ENCODE data around the gene EMX2.

EMX2 gene

GRCh38 chr10:117511601-117512390 lies 30.8 kb upstream of the EMX2 start:
- Histone ChIP-seq H3K27me3 (ENCODE audit: low read depth) (no peaks in the 10 kb centered on the region), H3K9me3 (no peaks in the 10 kb centered on the region), H3K36me3 (replicated peaks) (no peaks in the 10 kb centered on the region), H3K4me3 (no peak overlapping the region), H3K4me1 (no peaks in the 10 kb centered on the region)
- DNase-seq (ENCODE audit: low spot score in 2 of 2), result no peak
- in situ Hi-C loops (cut with MboI; ENCODE audit: low sequenced_read_pairs), result no loop called here

- Histone ChIP-seq H3K36me3 (replicated peaks) (no peaks in the 10 kb centered on the region), H3K9me3 (no peaks in the 10 kb centered on the region), H3K27me3 (ENCODE audit: low read depth) (no peaks in the 10 kb centered on the region), H3K4me3 (no peak overlapping the region), H3K4me1 (no peaks in the 10 kb centered on the region)
- in situ Hi-C loops (cut with MboI; ENCODE audit: low sequenced_read_pairs), result no loop called here
- no peak for DNase-seq (ENCODE audit: low spot score in 2 of 2)
Measured at GRCh38 chr10:117514971-117515370, 27.6 kb upstream of the EMX2 start.

GRCh38 chr10:117516681-117517080 lies 25.9 kb upstream of the EMX2 start:
- no peaks in the 10 kb centered on the region for H3K4me1 ChIP-seq
- H3K9me3 ChIP-seq, result no peaks in the 10 kb centered on the region
- no peak for DNase-seq (ENCODE audit: low spot score in 2 of 2)
- H3K27me3 ChIP-seq (ENCODE audit: low read depth), result 0 out of 2 replicates have a peak, but pooled peaks cover 2% of the 10 kb centered on the region
- in situ Hi-C loops (cut with MboI; ENCODE audit: low sequenced_read_pairs), result no loop called here
- H3K36me3 ChIP-seq (replicated peaks), result no peaks in the 10 kb centered on the region
- H3K4me3 ChIP-seq, result no peak overlapping the region

- H3K4me3 ChIP-seq, result no peak overlapping the region
- H3K9me3 ChIP-seq, result no peaks in the 10 kb centered on the region
- no peak for DNase-seq (ENCODE audit: low spot score in 2 of 2)
- in situ Hi-C loops (cut with MboI; ENCODE audit: low sequenced_read_pairs), result no loop called here
- H3K27me3 ChIP-seq (ENCODE audit: low read depth), result 0 out of 2 replicates have a peak, but pooled peaks cover 2% of the 10 kb centered on the region
- no peaks in the 10 kb centered on the region for H3K4me1 ChIP-seq
- H3K36me3 ChIP-seq (replicated peaks), result no peaks in the 10 kb centered on the region
Measured at GRCh38 chr10:117518246-117518645, 24.3 kb upstream of the EMX2 start.

- no peak for DNase-seq (ENCODE audit: low spot score in 2 of 2)
- 0 out of 2 replicates have a peak, but pooled peaks cover 2% of the 10 kb centered on the region for H3K27me3 ChIP-seq (ENCODE audit: low read depth)
- H3K4me3 ChIP-seq, result no peak overlapping the region
- no peaks in the 10 kb centered on the region for H3K36me3 ChIP-seq (replicated peaks)
- H3K9me3 ChIP-seq, result no peaks in the 10 kb centered on the region
- H3K4me1 ChIP-seq, result no peaks in the 10 kb centered on the region
- in situ Hi-C loops (cut with MboI; ENCODE audit: low sequenced_read_pairs), result no loop called here
Measured at GRCh38 chr10:117519286-117519685, 23.3 kb upstream of the EMX2 start.

- in situ Hi-C loops (cut with MboI; ENCODE audit: low sequenced_read_pairs), result no loop called here
- no peaks in the 10 kb centered on the region for H3K9me3 ChIP-seq
- 0 out of 2 replicates have a peak, but pooled peaks cover 2% of the 10 kb centered on the region for H3K27me3 ChIP-seq (ENCODE audit: low read depth)
- H3K4me3 ChIP-seq, result no peak overlapping the region
- no peaks in the 10 kb centered on the region for H3K4me1 ChIP-seq
- no peak for DNase-seq (ENCODE audit: low spot score in 2 of 2)
- H3K36me3 ChIP-seq (replicated peaks), result no peaks in the 10 kb centered on the region
Measured at GRCh38 chr10:117519879-117520278, 22.7 kb upstream of the EMX2 start.

GRCh38 chr10:117530791-117531190 lies 11.8 kb upstream of the EMX2 start:
- Histone ChIP-seq H3K9me3 (no peaks in the 10 kb centered on the region), H3K36me3 (replicated peaks) (no peaks in the 10 kb centered on the region), H3K4me1 (no peaks in the 10 kb centered on the region), H3K27me3 (ENCODE audit: low read depth) (peaks cover 42% of the 10 kb centered on the region), H3K4me3 (no peak overlapping the region)
- in situ Hi-C loops (cut with MboI; ENCODE audit: low sequenced_read_pairs), result no loop called here
- DNase-seq (ENCODE audit: low spot score in 2 of 2), result no peak

GRCh38 chr10:117531371-117532002 lies 11.1 kb upstream of the EMX2 start:
- Histone ChIP-seq H3K9me3 (no peaks in the 10 kb centered on the region), H3K36me3 (replicated peaks) (no peaks in the 10 kb centered on the region), H3K27me3 (ENCODE audit: low read depth) (peaks cover 42% of the 10 kb centered on the region), H3K4me3 (no peak overlapping the region), H3K4me1 (no peaks in the 10 kb centered on the region)
- DNase-seq (ENCODE audit: low spot score in 2 of 2), result no peak
- in situ Hi-C loops (cut with MboI; ENCODE audit: low sequenced_read_pairs), result no loop called here

GRCh38 chr10:117532003-117532385 lies 10.6 kb upstream of the EMX2 start:
- in situ Hi-C loops (cut with MboI; ENCODE audit: low sequenced_read_pairs), result no loop called here
- Histone ChIP-seq H3K4me3 (no peak overlapping the region), H3K36me3 (replicated peaks) (no peaks in the 10 kb centered on the region), H3K4me1 (no peaks in the 10 kb centered on the region), H3K27me3 (ENCODE audit: low read depth) (peaks cover 42% of the 10 kb centered on the region), H3K9me3 (no peaks in the 10 kb centered on the region)
- no peak for DNase-seq (ENCODE audit: low spot score in 2 of 2)

GRCh38 chr10:117532451-117533107 lies 10.0 kb upstream of the EMX2 start:
- Histone ChIP-seq H3K9me3 (no peaks in the 10 kb centered on the region), H3K27me3 (ENCODE audit: low read depth) (peaks cover 42% of the 10 kb centered on the region), H3K4me1 (no peaks in the 10 kb centered on the region), H3K4me3 (no peak overlapping the region), H3K36me3 (replicated peaks) (no peaks in the 10 kb centered on the region)
- no peak for DNase-seq (ENCODE audit: low spot score in 2 of 2)
- in situ Hi-C loops (cut with MboI; ENCODE audit: low sequenced_read_pairs), result no loop called here

GRCh38 chr10:117533507-117534281 lies 8.9 kb upstream of the EMX2 start:
- H3K4me1 ChIP-seq, result no peaks in the 10 kb centered on the region
- H3K27me3 ChIP-seq (ENCODE audit: low read depth), result peaks cover 42% of the 10 kb centered on the region
- DNase-seq (ENCODE audit: low spot score in 2 of 2), result no peak
- no peaks in the 10 kb centered on the region for H3K36me3 ChIP-seq (replicated peaks)
- in situ Hi-C loops (cut with MboI; ENCODE audit: low sequenced_read_pairs), result no loop called here
- no peaks in the 10 kb centered on the region for H3K9me3 ChIP-seq
- H3K4me3 ChIP-seq, result no peak overlapping the region

- Histone ChIP-seq H3K9me3 (no peaks in the 10 kb centered on the region), H3K36me3 (replicated peaks) (no peaks in the 10 kb centered on the region), H3K4me3 (no peak overlapping the region), H3K4me1 (no peaks in the 10 kb centered on the region), H3K27me3 (ENCODE audit: low read depth) (peaks cover 42% of the 10 kb centered on the region)
- DNase-seq (ENCODE audit: low spot score in 2 of 2), result no peak
- in situ Hi-C loops (cut with MboI; ENCODE audit: low sequenced_read_pairs), result no loop called here
Measured at GRCh38 chr10:117534321-117535297, 7.9 kb upstream of the EMX2 start.
